Neuronal stem cell (in vitro differentiated cells): Measurements from ENCODE around the gene JMJD8.

Experiments used
- DNase-seq: peaks from one replicate; pipeline ENCODE4 v3.0.0-alpha.2; 2013; ENCODE audit warnings: low spot score
- H2AFZ ChIP-seq: one replicate; pipeline ENCODE4 v1.6.1; 2013; ENCODE audit warnings: mild to moderate bottlenecking, low read length, inconsistent platforms
- H2AK5ac ChIP-seq: 2 replicates; pipeline ENCODE4 v1.6.1; 2013; ENCODE audit warnings: low read depth, mild to moderate bottlenecking, inconsistent platforms, low read length, moderate library complexity, mixed read lengths
- H2BK120ac ChIP-seq: 2 replicates; pipeline ENCODE4 v1.6.1; 2013; ENCODE audit warnings: low read depth, mild to moderate bottlenecking, inconsistent platforms, low read length, moderate library complexity, mixed read lengths
- H2BK12ac ChIP-seq: one replicate; pipeline ENCODE4 v1.6.1; 2013; ENCODE audit warnings: low read length, inconsistent platforms
- H2BK15ac ChIP-seq: 2 replicates; pipeline ENCODE4 v1.6.1; 2013; ENCODE audit warnings: mild to moderate bottlenecking, low read length, inconsistent platforms, mixed read lengths
- H2BK5ac ChIP-seq: one replicate; pipeline ENCODE4 v1.6.1; 2013; ENCODE audit warnings: inconsistent platforms, mild to moderate bottlenecking, low read length, moderate library complexity
- H3K14ac ChIP-seq: one replicate; pipeline ENCODE4 v1.6.1; 2013; ENCODE audit warnings: low read length, inconsistent platforms
- H3K18ac ChIP-seq: 2 replicates; pipeline ENCODE4 v1.6.1; 2013; ENCODE audit warnings: low read length, inconsistent platforms
- H3K23ac ChIP-seq: 2 replicates; pipeline ENCODE4 v1.6.1; 2013; ENCODE audit warnings: low read depth, mild to moderate bottlenecking, mixed read lengths, low read length, inconsistent platforms; ENCODE audit not compliant: poor library complexity
- H3K27ac ChIP-seq: replicated peaks from 3 replicates; pipeline ENCODE4 v1.5.1; 2013; ENCODE audit warnings: low read length, inconsistent platforms
- H3K27me3 ChIP-seq, 3 experiments: 2 replicates each; pipeline ENCODE4 v1.6.1; 2013; ENCODE audit warnings: low read length in 3 of 3, mild to moderate bottlenecking in 2 of 3, inconsistent platforms in 1 of 3, low read depth in 1 of 3, mixed read lengths in 1 of 3, moderate library complexity in 1 of 3; ENCODE audit not compliant: control insufficient read depth in 3 of 3, insufficient read depth in 3 of 3
- H3K36me3 ChIP-seq, 2 donors: replicated peaks in 1 of 2; 2 replicates each; pipeline ENCODE4 v1.6.1; 2013; ENCODE audit warnings: low read length in 2 of 2; ENCODE audit not compliant: control insufficient read depth in 2 of 2, insufficient read depth in 2 of 2
- H3K4ac ChIP-seq: 2 replicates; pipeline ENCODE4 v1.6.1; 2013; ENCODE audit warnings: inconsistent platforms, mild to moderate bottlenecking, low read length, moderate library complexity
- H3K4me1 ChIP-seq, 2 donors: 1 replicate in 1 of 2; 2 replicates in 1 of 2; pipeline ENCODE4 v1.6.1; 2013; ENCODE audit warnings: low read length in 2 of 2, low read depth in 1 of 2; ENCODE audit not compliant: control insufficient read depth in 2 of 2, insufficient read depth in 1 of 2
- H3K4me2 ChIP-seq: one replicate; pipeline ENCODE4 v1.6.1; 2013; ENCODE audit warnings: mild to moderate bottlenecking, low read length, inconsistent platforms; ENCODE audit not compliant: insufficient read depth, poor library complexity, severe bottlenecking
- H3K4me3 ChIP-seq, 2 donors: 2 replicates each; pipeline ENCODE4 v1.5.1; 2013; ENCODE audit warnings: low read length in 2 of 2, mild to moderate bottlenecking in 2 of 2, inconsistent platforms in 1 of 2, moderate library complexity in 1 of 2
- H3K79me1 ChIP-seq: one replicate; pipeline ENCODE4 v1.6.1; 2013; ENCODE audit warnings: low read depth, mild to moderate bottlenecking, inconsistent platforms, low read length, moderate library complexity
- H3K9ac ChIP-seq: one replicate; pipeline ENCODE4 v1.6.1; 2013; ENCODE audit warnings: mild to moderate bottlenecking, low read depth, low read length, inconsistent platforms; ENCODE audit not compliant: poor library complexity
- H3K9me3 ChIP-seq, 2 donors: replicated peaks in 1 of 2; 2 replicates each; pipeline versions ENCODE3 to v1.6.1; 2013; ENCODE audit warnings: low read length in 2 of 2, mild to moderate bottlenecking in 2 of 2, inconsistent platforms in 1 of 2, low read depth in 1 of 2, mixed read lengths in 1 of 2, moderate library complexity in 1 of 2; ENCODE audit not compliant: control insufficient read depth in 2 of 2, insufficient read depth in 1 of 2
- H4K8ac ChIP-seq: one replicate; pipeline ENCODE4 v1.6.1; 2013; ENCODE audit warnings: low read depth, mild to moderate bottlenecking, inconsistent platforms, low read length, moderate library complexity
- H4K91ac ChIP-seq: one replicate; pipeline ENCODE4 v1.6.1; 2013; ENCODE audit warnings: low read length, low read depth, mild to moderate bottlenecking, inconsistent platforms; ENCODE audit not compliant: poor library complexity
- WGBS, 2 donors: extraction: QIAGEN DNeasy Blood & Tissue Kit; methylation state at CpG; one replicate each; pipeline ENCODE4 v1.1.7; 2013; ENCODE audit warnings: missing lambda C conversion rate in 2 of 2, mixed read lengths in 1 of 2; ENCODE audit not compliant: insufficient read length in 2 of 2, insufficient replicate concordance in 1 of 2; ENCODE audit errors: extremely low coverage in 2 of 2; 5-methylcytosine and 5-hydroxymethylcytosine counted together

Gene JMJD8

GRCh38 chr16:726188-726437 lies 42.0 kb upstream of the JMJD8 start:
- Histone ChIP-seq H3K18ac (peak overlapping the region; percentile 97), H2BK120ac (peak overlapping the region; percentile 83), H4K8ac (no peak overlapping the region), H2AFZ (no peak overlapping the region), H3K79me1 (peaks cover 5% of the 10 kb centered on the region), H3K4me3 (no peak overlapping the region), H3K4me2 (no peak overlapping the region), H3K27ac (peak overlapping the region; percentile 16), H3K14ac (peak overlapping the region; percentile 58), H3K9ac (peak overlapping the region; percentile 79), H3K23ac (peak overlapping the region; percentile 25), H2BK12ac (no peak overlapping the region), H2BK15ac (peak overlapping the region; percentile 1), H3K4me1 (peaks cover 14 to 15% of the 10 kb centered on the region in 2 donors), H4K91ac (no peak overlapping the region), H3K27me3 (peaks cover 0 to 16% (median 0%) of the 10 kb centered on the region in 3 experiments), H3K9me3 (no peaks in the 10 kb centered on the region), H2AK5ac (peak overlapping the region; percentile 88), H2BK5ac (no peak overlapping the region), H3K4ac (peak overlapping the region; percentile 57), H3K36me3 (peaks cover 4 to 7% of the 10 kb centered on the region in 2 donors)
- DNase-seq = no peak
- no CpG with 5 or more reads among the region's 9 CpGs for WGBS, 2 donors

GRCh38 chr16:725463-726187 lies 41.5 kb upstream of the JMJD8 start:
- Histone ChIP-seq H3K4me2 (no peak overlapping the region), H4K91ac (peak overlapping the region; percentile 53), H2BK15ac (peak overlapping the region; percentile 1), H2BK120ac (no peak overlapping the region), H3K79me1 (peaks cover 8% of the 10 kb centered on the region), H2AFZ (no peak overlapping the region), H3K14ac (no peak overlapping the region), H3K9me3 (no peaks in the 10 kb centered on the region), H3K27me3 (peaks cover 0 to 16% (median 0%) of the 10 kb centered on the region in 3 experiments), H3K23ac (peak overlapping the region; percentile 25), H3K18ac (peak overlapping the region; percentile 4), H3K4me3 (peak overlapping the region in 1 of 2 donors; percentile 28), H2AK5ac (peak overlapping the region; percentile 0), H3K4ac (peak overlapping the region; percentile 41), H3K9ac (no peak overlapping the region), H3K36me3 (peaks cover 2 to 7% of the 10 kb centered on the region in 2 donors), H4K8ac (peak overlapping the region; percentile 23), H2BK5ac (peak overlapping the region; percentile 29), H3K4me1 (peaks cover 14 to 15% of the 10 kb centered on the region in 2 donors), H2BK12ac (peak overlapping the region; percentile 58), H3K27ac (no peak overlapping the region)
- WGBS, 2 donors = no CpG with 5 or more reads among the region's 23 CpGs
- no peak for DNase-seq

GRCh38 chr16:725041-725376 lies 40.9 kb upstream of the JMJD8 start:
- WGBS, 2 donors = no CpG with 5 or more reads among the region's 7 CpGs
- no peaks in the 10 kb centered on the region for H3K9me3 ChIP-seq
- no peak overlapping the region for H2BK120ac ChIP-seq
- H3K14ac ChIP-seq = no peak overlapping the region
- H2BK15ac ChIP-seq = peak overlapping the region; percentile 1
- peak overlapping the region; percentile 92 for H2AK5ac ChIP-seq
- peak overlapping the region; percentile 30 for H2BK12ac ChIP-seq
- no peak overlapping the region for H2AFZ ChIP-seq
- peak overlapping the region; percentile 66 for H2BK5ac ChIP-seq
- no peak overlapping the region for H3K4ac ChIP-seq
- H3K4me1 ChIP-seq = peaks cover 17 to 18% of the 10 kb centered on the region in 2 donors
- peaks cover 10% of the 10 kb centered on the region for H3K79me1 ChIP-seq
- H3K27ac ChIP-seq = no peak overlapping the region
- peaks cover 0 to 16% (median 0%) of the 10 kb centered on the region in 3 experiments for H3K27me3 ChIP-seq
- no peak overlapping the region for H3K4me3 ChIP-seq
- peak overlapping the region; percentile 38 for H3K18ac ChIP-seq
- H3K4me2 ChIP-seq = no peak overlapping the region
- no peak for DNase-seq
- H4K8ac ChIP-seq = peak overlapping the region; percentile 65
- H3K9ac ChIP-seq = no peak overlapping the region
- peaks cover 2 to 4% of the 10 kb centered on the region in 2 donors for H3K36me3 ChIP-seq
- H3K23ac ChIP-seq = peak overlapping the region; percentile 80
- no peak overlapping the region for H4K91ac ChIP-seq

GRCh38 chr16:724188-725040 lies 40.3 kb upstream of the JMJD8 start:
- Histone ChIP-seq H2AK5ac (peak overlapping the region; percentile 92), H3K4me3 (no peak overlapping the region), H2BK120ac (no peak overlapping the region), H2BK15ac (no peak overlapping the region), H2BK5ac (peak overlapping the region; percentile 66), H3K4me2 (no peak overlapping the region), H4K91ac (no peak overlapping the region), H3K9me3 (no peaks in the 10 kb centered on the region), H3K36me3 (peaks cover 2 to 4% of the 10 kb centered on the region in 2 donors), H4K8ac (peak overlapping the region; percentile 65), H3K4me1 (peaks cover 23% of the 10 kb centered on the region in 2 donors), H3K18ac (peak overlapping the region; percentile 17), H3K14ac (peak overlapping the region; percentile 38), H3K9ac (no peak overlapping the region), H3K79me1 (peaks cover 13% of the 10 kb centered on the region), H2BK12ac (peak overlapping the region; percentile 30), H3K4ac (no peak overlapping the region), H3K23ac (peak overlapping the region; percentile 80), H3K27me3 (peaks cover 0 to 16% (median 0%) of the 10 kb centered on the region in 3 experiments), H3K27ac (no peak overlapping the region), H2AFZ (no peak overlapping the region)
- DNase-seq = no peak
- no CpG with 5 or more reads among the region's 29 CpGs for WGBS, 2 donors
